Vagina (tissue), 2 donors: ENCODE data around the gene FGR. TPM values are rescaled to one million over a fixed set of nuclear protein-coding genes. Genes with fewer than 3 reads are reported as not detected.
A peak's percentile ranks its signal among the peaks of the same experiment; 100 is the strongest.

ENCODE experiments used
- DNase-seq, 2 donors: peaks; one replicate each; pipeline ENCODE4 v3.0.0-alpha.2; 2017; ENCODE audit errors: extremely low spot score in 2 of 2
- H3K27ac ChIP-seq: fragments of 200-600 bp; sonication (generic); one replicate; pipeline ENCODE4 v1.5.1; 2019
- H3K27me3 ChIP-seq: fragments of 200-600 bp; sonication (generic); one replicate; pipeline ENCODE4 v1.5.1; 2019
- H3K36me3 ChIP-seq, 2 donors: fragments of 200-600 bp; sonication (generic); one replicate each; pipeline ENCODE4 v1.5.1; 2017 to 2019
- H3K4me1 ChIP-seq: fragments of 200-600 bp; sonication (generic); one replicate; pipeline ENCODE4 v1.5.1; 2019
- H3K4me3 ChIP-seq, 2 donors: fragments of 200-600 bp; sonication (generic); 1 replicate in 1 of 2; 2 replicates in 1 of 2; pipeline ENCODE4 v1.5.1; 2016 to 2019
- H3K9me3 ChIP-seq: fragments of 200-600 bp; sonication (generic); one replicate; pipeline ENCODE4 v1.5.1; 2019
- CTCF ChIP-seq, 3 experiments: fragments of 450-650 bp in 2 of 3; fragments of 200-600 bp in 1 of 3; sonication (generic) in 1 of 3; IDR thresholded peaks; one replicate each; pipeline ENCODE4 v1.5.1; 2017 to 2019; ENCODE audit warnings: antibody characterized with exemption in 3 of 3, mild to moderate bottlenecking in 2 of 3, moderate library complexity in 2 of 3
- POLR2A ChIP-seq, 2 donors: fragments of 450-650 bp; IDR thresholded peaks; one replicate each; pipeline ENCODE4 v1.6.1; 2017; ENCODE audit warnings: antibody characterized with exemption in 2 of 2, mild to moderate bottlenecking in 2 of 2, moderate library complexity in 2 of 2
- POLR2AphosphoS5 ChIP-seq, 2 donors: sonication (generic); formaldehyde crosslinking; IDR thresholded peaks; one replicate each; pipeline ENCODE4 v1.9.0; 2017; ENCODE audit warnings: antibody characterized with exemption in 2 of 2, mild to moderate bottlenecking in 2 of 2, low read depth in 1 of 2; ENCODE audit not compliant: insufficient read depth in 1 of 2
- intact Hi-C: fragments of 100-400 bp; cut with DNase I; formaldehyde crosslinking; loops from one replicate; pipeline ENCODE4 v1.15.1; 2023
- total RNA-seq: library from RNA; depleted of rRNA; stranded (reverse); fragments of >200 nt; gene quantifications from one replicate; pipeline ENCODE4 v1.2.3, GENCODE V29; 2016

Gene FGR
- total RNA-seq, 1 donor from 2014 or later = 18.4 TPM

GRCh38 chr1:27626031-27626935 is 8.7 kb downstream of the FGR start:
- Histone ChIP-seq H3K9me3 (no peaks in the 10 kb centered on the region), H3K4me1 (peaks cover 12% of the 10 kb centered on the region), H3K36me3 (no peaks in the 10 kb centered on the region), H3K4me3 (no peak overlapping the region), H3K27me3 (no peaks in the 10 kb centered on the region), H3K27ac (peak overlapping the region; percentile 14)
- no peak for DNase-seq
- TF ChIP-seq POLR2A (IDR thresholded peaks at IDR 0.05) (no peak), CTCF (IDR thresholded peaks at IDR 0.05) (no peak), POLR2AphosphoS5 (IDR thresholded peaks at IDR 0.05; ENCODE audit: insufficient read depth in 1 of 2, low read depth in 1 of 2) (no peak)
- intact Hi-C loops = no loop called here

- no peak for TF ChIP-seq CTCF (IDR thresholded peaks at IDR 0.05)
- TF ChIP-seq POLR2AphosphoS5 (IDR thresholded peaks at IDR 0.05; ENCODE audit: insufficient read depth in 1 of 2, low read depth in 1 of 2) = no peak
- TF ChIP-seq POLR2A (IDR thresholded peaks at IDR 0.05) = no peak
- intact Hi-C loops = no loop called here
- Histone ChIP-seq H3K36me3 (no peaks in the 10 kb centered on the region), H3K27me3 (no peaks in the 10 kb centered on the region), H3K9me3 (no peaks in the 10 kb centered on the region), H3K4me1 (no peaks in the 10 kb centered on the region), H3K4me3 (no peak overlapping the region), H3K27ac (peak overlapping the region; percentile 14)
- no peak for DNase-seq
Measured at GRCh38 chr1:27624467-27625178, 10.4 kb downstream of the FGR start.

GRCh38 chr1:27623327-27624212 is 11.4 kb downstream of the FGR start:
- no peak for DNase-seq
- Histone ChIP-seq H3K36me3 (no peaks in the 10 kb centered on the region), H3K9me3 (no peaks in the 10 kb centered on the region), H3K4me3 (no peak overlapping the region), H3K4me1 (no peaks in the 10 kb centered on the region), H3K27me3 (no peaks in the 10 kb centered on the region), H3K27ac (no peak overlapping the region)
- intact Hi-C loops = no loop called here
- TF ChIP-seq CTCF (IDR thresholded peaks at IDR 0.05) = no peak
- no peak for TF ChIP-seq POLR2AphosphoS5 (IDR thresholded peaks at IDR 0.05; ENCODE audit: insufficient read depth in 1 of 2, low read depth in 1 of 2)
- no peak for TF ChIP-seq POLR2A (IDR thresholded peaks at IDR 0.05)

- Histone ChIP-seq H3K4me1 (no peaks in the 10 kb centered on the region), H3K27ac (no peak overlapping the region), H3K9me3 (no peaks in the 10 kb centered on the region), H3K27me3 (no peaks in the 10 kb centered on the region), H3K4me3 (no peak overlapping the region), H3K36me3 (no peaks in the 10 kb centered on the region)
- TF ChIP-seq POLR2A (IDR thresholded peaks at IDR 0.05) = no peak
- no peak for TF ChIP-seq POLR2AphosphoS5 (IDR thresholded peaks at IDR 0.05; ENCODE audit: insufficient read depth in 1 of 2, low read depth in 1 of 2)
- TF ChIP-seq CTCF (IDR thresholded peaks at IDR 0.05) = no peak
- no peak for DNase-seq
- intact Hi-C loops = no loop called here
Measured at GRCh38 chr1:27622828-27623227, 12.2 kb downstream of the FGR start.
